ENCODE measurements around the gene GJA4. TPM values are rescaled to one million over a fixed set of nuclear protein-coding genes. Genes with fewer than 3 reads are reported as not detected.

The GJA4 gene
- total and polyA plus RNA-seq, 2 experiments from 2014 or later: 2.5 to 3.7 TPM

DNA sequence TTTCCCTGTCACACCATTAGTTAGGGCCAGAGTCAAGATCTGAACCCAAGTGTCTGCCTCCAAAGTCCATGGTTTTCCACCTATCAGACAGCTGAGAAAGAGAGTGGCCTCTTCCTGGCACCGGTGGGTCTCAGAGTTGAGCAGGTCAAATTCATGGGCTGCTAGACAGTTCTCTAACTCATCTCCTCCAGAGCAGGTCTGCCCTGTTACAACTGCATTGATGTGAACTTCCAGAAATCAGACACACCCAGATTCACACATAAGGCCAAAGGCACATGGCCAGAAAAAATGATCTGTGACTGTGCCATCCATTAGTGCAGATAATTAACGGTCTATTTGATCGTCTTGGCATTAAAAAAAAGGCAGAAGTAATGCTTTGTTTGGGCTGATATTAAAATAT, 49.3 kb downstream of the GJA4 start:
- Histone ChIP-seq H4K20me1 (ENCODE audit: insufficient read depth, poor library complexity, severe bottlenecking) (no peaks in the 10 kb centered on the region), H3K9me3 (ENCODE audit: low read depth) (no peaks in the 10 kb centered on the region), H3K27ac (no peak overlapping the region), H3K4me3 (no peak overlapping the region), H3K79me2 (no peaks in the 10 kb centered on the region), H3K36me3 (replicated peaks; ENCODE audit: insufficient read depth, low read depth) (no peaks in the 10 kb centered on the region), H3K4me2 (no peak overlapping the region), H3K4me1 (ENCODE audit: insufficient read depth) (peaks cover 18% of the 10 kb centered on the region), H3K9me2 (replicated peaks; ENCODE audit: insufficient read depth) (no peaks in the 10 kb centered on the region), H2AFZ (no peak overlapping the region), H3K27me3 (no peaks in the 10 kb centered on the region)
- TF ChIP-seq EZH2 (IDR thresholded peaks at IDR 0.05; ENCODE audit: borderline replicate concordance): no peak
- no peak for DNase-seq (ENCODE audit: low spot score)
- WGBS (ENCODE audit: low lambda C conversion rate, missing lambda C conversion rate): 68% methylated on average over 3 of the region's 3 CpGs

- H3K4me1 ChIP-seq (ENCODE audit: insufficient read depth): peaks cover 18% of the 10 kb centered on the region
- H2AFZ ChIP-seq: no peak overlapping the region
- WGBS (ENCODE audit: low lambda C conversion rate, missing lambda C conversion rate): 81% methylated on average over 4 of the region's 4 CpGs
- no peak overlapping the region for H3K4me2 ChIP-seq
- no peaks in the 10 kb centered on the region for H3K9me2 ChIP-seq (replicated peaks; ENCODE audit: insufficient read depth)
- no peaks in the 10 kb centered on the region for H3K79me2 ChIP-seq
- no peaks in the 10 kb centered on the region for H3K27me3 ChIP-seq
- no peak for DNase-seq (ENCODE audit: low spot score)
- TF ChIP-seq EZH2 (IDR thresholded peaks at IDR 0.05; ENCODE audit: borderline replicate concordance) (no peak), EZH2phosphoT487 (IDR thresholded peaks at IDR 0.05; ENCODE audit: low read depth, severe bottlenecking, unreplicated experiment) (no peak)
- TF ChIP-seq, protein P1, sequence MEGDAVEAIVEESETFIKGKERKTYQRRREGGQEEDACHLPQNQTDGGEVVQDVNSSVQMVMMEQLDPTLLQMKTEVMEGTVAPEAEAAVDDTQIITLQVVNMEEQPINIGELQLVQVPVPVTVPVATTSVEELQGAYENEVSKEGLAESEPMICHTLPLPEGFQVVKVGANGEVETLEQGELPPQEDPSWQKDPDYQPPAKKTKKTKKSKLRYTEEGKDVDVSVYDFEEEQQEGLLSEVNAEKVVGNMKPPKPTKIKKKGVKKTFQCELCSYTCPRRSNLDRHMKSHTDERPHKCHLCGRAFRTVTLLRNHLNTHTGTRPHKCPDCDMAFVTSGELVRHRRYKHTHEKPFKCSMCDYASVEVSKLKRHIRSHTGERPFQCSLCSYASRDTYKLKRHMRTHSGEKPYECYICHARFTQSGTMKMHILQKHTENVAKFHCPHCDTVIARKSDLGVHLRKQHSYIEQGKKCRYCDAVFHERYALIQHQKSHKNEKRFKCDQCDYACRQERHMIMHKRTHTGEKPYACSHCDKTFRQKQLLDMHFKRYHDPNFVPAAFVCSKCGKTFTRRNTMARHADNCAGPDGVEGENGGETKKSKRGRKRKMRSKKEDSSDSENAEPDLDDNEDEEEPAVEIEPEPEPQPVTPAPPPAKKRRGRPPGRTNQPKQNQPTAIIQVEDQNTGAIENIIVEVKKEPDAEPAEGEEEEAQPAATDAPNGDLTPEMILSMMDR (IDR thresholded peaks at IDR 0.05; ENCODE audit: poor library complexity): no peak
- no peaks in the 10 kb centered on the region for H3K9me3 ChIP-seq (ENCODE audit: low read depth)
- H3K36me3 ChIP-seq (replicated peaks; ENCODE audit: insufficient read depth, low read depth): no peaks in the 10 kb centered on the region
- no peak overlapping the region for H3K4me3 ChIP-seq
- H3K27ac ChIP-seq: peak overlapping the region; percentile 51
- no peaks in the 10 kb centered on the region for H4K20me1 ChIP-seq (ENCODE audit: insufficient read depth, poor library complexity, severe bottlenecking)
Observed at GRCh38 chr1:34842952-34843371, 50.2 kb downstream of the GJA4 start.

DNA sequence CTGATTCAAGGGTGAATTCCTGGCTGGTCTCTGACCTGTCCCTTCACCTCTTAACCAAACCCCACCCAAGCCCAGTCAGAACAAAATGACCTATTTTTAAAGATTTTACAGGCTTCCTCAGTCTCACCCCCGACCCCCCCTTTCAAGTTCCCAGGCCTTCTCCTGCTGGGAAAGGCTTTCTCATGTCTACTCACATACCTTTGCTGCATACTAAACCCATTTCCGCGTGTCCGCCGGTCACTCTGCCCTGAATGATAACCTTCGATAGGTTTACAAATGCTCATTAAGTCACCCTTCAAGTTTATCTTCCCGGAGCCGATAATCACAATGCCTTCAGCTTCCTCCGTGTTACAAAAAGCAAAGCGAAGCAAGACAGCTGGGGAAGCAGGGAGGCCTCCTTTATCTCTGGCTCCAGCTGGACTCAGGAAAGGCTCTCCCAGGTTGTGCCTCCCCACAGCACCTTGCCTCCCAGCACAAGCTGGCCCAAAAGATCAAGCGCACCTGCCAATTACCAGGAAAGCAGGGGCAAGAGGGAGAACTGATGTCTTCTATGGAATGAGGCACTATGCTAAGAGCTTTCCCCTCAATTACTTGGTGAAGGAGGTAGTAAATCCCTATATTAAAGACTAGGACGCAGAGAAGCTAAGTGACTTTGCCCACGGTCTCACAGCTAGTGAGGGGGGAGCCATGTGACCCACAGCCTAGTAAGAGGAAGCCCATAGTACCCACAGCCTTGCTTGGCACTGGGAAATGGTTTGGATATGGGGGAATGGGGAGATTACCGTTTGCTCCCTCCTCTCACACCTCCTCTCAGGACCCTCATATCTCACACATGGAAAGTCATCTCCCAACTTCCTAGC, 50.8 kb downstream of the GJA4 start:
- no peaks in the 10 kb centered on the region for H3K9me3 ChIP-seq (ENCODE audit: low read depth)
- no peaks in the 10 kb centered on the region for H3K79me2 ChIP-seq
- no peaks in the 10 kb centered on the region for H4K20me1 ChIP-seq (ENCODE audit: insufficient read depth, poor library complexity, severe bottlenecking)
- no peak for DNase-seq (ENCODE audit: low spot score)
- H3K27me3 ChIP-seq: no peaks in the 10 kb centered on the region
- peak overlapping the region; percentile 9 for H3K4me2 ChIP-seq
- H3K27ac ChIP-seq: peak overlapping the region; percentile 51
- TF ChIP-seq EZH2 (IDR thresholded peaks at IDR 0.05; ENCODE audit: borderline replicate concordance) (no peak), EZH2phosphoT487 (IDR thresholded peaks at IDR 0.05; ENCODE audit: low read depth, severe bottlenecking, unreplicated experiment) (no peak)
- TF ChIP-seq, protein P1 (IDR thresholded peaks at IDR 0.05; ENCODE audit: poor library complexity): no peak
- no peaks in the 10 kb centered on the region for H3K36me3 ChIP-seq (replicated peaks; ENCODE audit: insufficient read depth, low read depth)
- no peak overlapping the region for H3K4me3 ChIP-seq
- WGBS (ENCODE audit: low lambda C conversion rate, missing lambda C conversion rate): 38% methylated on average over 14 of the region's 14 CpGs
- H3K9me2 ChIP-seq (replicated peaks; ENCODE audit: insufficient read depth): no peaks in the 10 kb centered on the region
- H3K4me1 ChIP-seq (ENCODE audit: insufficient read depth): peaks cover 18% of the 10 kb centered on the region
- no peak overlapping the region for H2AFZ ChIP-seq

DNA sequence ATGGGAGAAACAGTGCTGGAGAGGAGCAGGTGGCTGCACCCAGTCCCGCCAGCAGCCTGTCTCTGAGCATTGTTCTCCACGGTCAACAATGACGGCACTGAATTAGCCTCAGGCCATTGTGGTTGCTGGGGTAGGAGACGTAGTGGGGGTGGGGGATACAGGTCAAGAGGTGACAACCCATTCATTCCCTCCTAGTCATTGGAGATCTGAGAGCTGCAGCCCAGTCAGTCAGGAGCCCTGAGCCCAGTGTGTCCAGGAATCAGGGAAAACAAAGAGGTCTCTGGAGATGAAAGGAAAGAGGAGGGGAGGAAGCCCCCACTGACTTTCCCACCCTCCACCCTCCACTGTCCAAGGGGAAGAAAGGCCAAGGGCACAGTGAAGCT, 51.4 kb downstream of the GJA4 start:
- WGBS (ENCODE audit: low lambda C conversion rate, missing lambda C conversion rate): 43% methylated on average over 4 of the region's 4 CpGs
- H2AFZ ChIP-seq: no peak overlapping the region
- no peaks in the 10 kb centered on the region for H3K27me3 ChIP-seq
- H3K9me2 ChIP-seq (replicated peaks; ENCODE audit: insufficient read depth): no peaks in the 10 kb centered on the region
- TF ChIP-seq EZH2phosphoT487 (IDR thresholded peaks at IDR 0.05; ENCODE audit: low read depth, severe bottlenecking, unreplicated experiment) (no peak), EZH2 (IDR thresholded peaks at IDR 0.05; ENCODE audit: borderline replicate concordance) (no peak)
- TF ChIP-seq, protein P1 (IDR thresholded peaks at IDR 0.05; ENCODE audit: poor library complexity): no peak
- H3K9me3 ChIP-seq (ENCODE audit: low read depth): no peaks in the 10 kb centered on the region
- H3K27ac ChIP-seq: no peak overlapping the region
- no peak overlapping the region for H3K4me2 ChIP-seq
- peaks cover 18% of the 10 kb centered on the region for H3K4me1 ChIP-seq (ENCODE audit: insufficient read depth)
- H4K20me1 ChIP-seq (ENCODE audit: insufficient read depth, poor library complexity, severe bottlenecking): no peaks in the 10 kb centered on the region
- no peak for DNase-seq (ENCODE audit: low spot score)
- no peak overlapping the region for H3K4me3 ChIP-seq
- no peaks in the 10 kb centered on the region for H3K36me3 ChIP-seq (replicated peaks; ENCODE audit: insufficient read depth, low read depth)
- peaks cover under 1% of the 10 kb centered on the region for H3K79me2 ChIP-seq
